Stomach (tissue), 9 donors: ENCODE results near the gene CCDC178. TPM values are rescaled to one million over a fixed set of nuclear protein-coding genes. Genes with fewer than 3 reads are reported as not detected.

Experiments
- DNase-seq, 2 donors: peaks; one replicate each; pipeline versions ENCODE4 v3.0.0 to v3.0.0-alpha.2; 2013 to 2019
- H3K27ac ChIP-seq, 5 donors: fragments of 200-600 bp in 4 of 5; sonication (generic) in 4 of 5; one replicate each; pipeline ENCODE4 v1.5.1; 2013 to 2019; ENCODE audit warnings: mild to moderate bottlenecking in 1 of 5, moderate library complexity in 1 of 5
- H3K27me3 ChIP-seq, 3 donors: fragments of 200-600 bp; sonication (generic); one replicate each; pipeline ENCODE4 v1.5.1; 2017 to 2019; ENCODE audit warnings: mixed run types in 1 of 3
- H3K36me3 ChIP-seq, 4 donors: fragments of 200-600 bp; sonication (generic); 1 replicate in 3 of 4; 2 replicates in 1 of 4; pipeline ENCODE4 v1.5.1; 2016 to 2019
- H3K4me1 ChIP-seq, 4 donors: fragments of 200-600 bp; sonication (generic); one replicate each; pipeline ENCODE4 v1.5.1; 2016 to 2019
- H3K4me3 ChIP-seq, 4 donors: fragments of 200-600 bp; sonication (generic) in 3 of 4; one replicate each; pipeline ENCODE4 v1.5.1; 2016 to 2019; ENCODE audit warnings: mild to moderate bottlenecking in 1 of 4
- H3K9me3 ChIP-seq, 4 donors: fragments of 200-600 bp; sonication (generic); one replicate each; pipeline ENCODE4 v1.5.1; 2016 to 2019
- CTCF ChIP-seq, 7 experiments: fragments of 450-650 bp in 4 of 7; fragments of 200-600 bp in 3 of 7; sonication (generic) in 3 of 7; IDR thresholded peaks; one replicate each; pipeline ENCODE4 v1.5.1; 2016 to 2019; ENCODE audit warnings: antibody characterized with exemption in 7 of 7, control low read depth in 2 of 7, mild to moderate bottlenecking in 1 of 7
- EP300 ChIP-seq: sonication (generic); formaldehyde crosslinking; IDR thresholded peaks from one replicate; pipeline ENCODE4 v1.6.1; 2017; ENCODE audit warnings: antibody characterized with exemption
- POLR2A ChIP-seq, 4 donors: fragments of 450-650 bp; IDR thresholded peaks; one replicate each; pipeline ENCODE4 v1.6.1; 2016; ENCODE audit warnings: antibody characterized with exemption in 4 of 4, control low read depth in 2 of 4, mild to moderate bottlenecking in 1 of 4, moderate library complexity in 1 of 4
- POLR2AphosphoS5 ChIP-seq, 3 donors: sonication (generic); formaldehyde crosslinking; IDR thresholded peaks; one replicate each; pipeline ENCODE4 v1.6.1; 2016; ENCODE audit warnings: antibody characterized with exemption in 3 of 3
- WGBS, 5 donors: extraction: QIAGEN DNeasy Blood & Tissue Kit in 3 of 5; methylation state at CpG; one replicate each; pipeline versions ENCODE4 v1.1.5 to v1.1.7; 2013 to 2018; 5-methylcytosine and 5-hydroxymethylcytosine counted together
- intact Hi-C: fragments of 100-400 bp; cut with DNase I; formaldehyde crosslinking; loops from one replicate; pipeline ENCODE4 v1.15.1; 2023; ENCODE audit warnings: low total_unique reads
- polyA plus RNA-seq, 3 donors: library from polyadenylated mRNA; stranded (reverse); fragments of 200-250 nt; gene quantifications; one replicate each; pipeline ENCODE4 v1.2.3, GENCODE V29; 2013
- total RNA-seq, 5 donors: library from RNA; depleted of rRNA; stranded (reverse); fragments of >200 nt; gene quantifications; one replicate each; pipeline versions ENCODE4 v1.1.0 to v1.2.3, GENCODE V29; 2014 to 2016
- donor health status: healthy with polysubstance abuse.
- donor health status: Bipolar disorder and iron deficiency.
- donor health status: healthy.

CCDC178 gene
- total and polyA plus RNA-seq, 8 donors, result 0.38 to 24.5 (median 1.8) TPM; not detected in 4

GRCh38 chr18:32934201-32934600 is 506.3 kb downstream of the CCDC178 start:
- WGBS, 5 donors, result 74 to 85% (median 80%) methylated on average over 4 of the region's 4 CpGs
- intact Hi-C loops, result no loop called here
- H3K4me3 ChIP-seq, result no peak overlapping the region
- H3K9me3 ChIP-seq, result no peaks in the 10 kb centered on the region
- no peaks in the 10 kb centered on the region for H3K27me3 ChIP-seq
- H3K27ac ChIP-seq, result no peak overlapping the region
- TF ChIP-seq CTCF (IDR thresholded peaks at IDR 0.05), result no peak
- no peak for TF ChIP-seq EP300
- no peak for TF ChIP-seq POLR2AphosphoS5 (IDR thresholded peaks at IDR 0.05)
- TF ChIP-seq POLR2A (IDR thresholded peaks at IDR 0.05), result no peak
- H3K36me3 ChIP-seq, result no peaks in the 10 kb centered on the region
- DNase-seq, result no peak
- H3K4me1 ChIP-seq, result no peaks in the 10 kb centered on the region

- no peaks in the 10 kb centered on the region for H3K4me1 ChIP-seq
- H3K9me3 ChIP-seq, result no peaks in the 10 kb centered on the region
- H3K36me3 ChIP-seq, result no peaks in the 10 kb centered on the region
- H3K27me3 ChIP-seq, result no peaks in the 10 kb centered on the region
- WGBS, 5 donors, result 24 to 34% (median 29%) methylated on average over 6 of the region's 6 CpGs
- intact Hi-C loops, result no loop called here
- peak in 1 of 2 donors; percentile 37 for DNase-seq
- H3K4me3 ChIP-seq, result no peak overlapping the region
- TF ChIP-seq CTCF (IDR thresholded peaks at IDR 0.05) (peak in 2 of 7 experiments; percentile 24 to 54), EP300 (no peak), POLR2A (IDR thresholded peaks at IDR 0.05) (no peak)
- no peak overlapping the region for H3K27ac ChIP-seq
Observed at GRCh38 chr18:32930695-32931301, 509.7 kb downstream of the CCDC178 start.

- no peak overlapping the region for H3K4me3 ChIP-seq
Observed at GRCh38 chr18:32929213-32929612, 511.3 kb downstream of the CCDC178 start.

GRCh38 chr18:32922951-32923430 is 517.5 kb downstream of the CCDC178 start:
- no peaks in the 10 kb centered on the region for H3K36me3 ChIP-seq
- no peak for DNase-seq
- no peaks in the 10 kb centered on the region for H3K9me3 ChIP-seq
- no peaks in the 10 kb centered on the region for H3K4me1 ChIP-seq
- intact Hi-C loops, result no loop called here
- TF ChIP-seq CTCF (IDR thresholded peaks at IDR 0.05), result no peak
- no peak for TF ChIP-seq POLR2A (IDR thresholded peaks at IDR 0.05)
- TF ChIP-seq EP300, result no peak
- TF ChIP-seq POLR2AphosphoS5 (IDR thresholded peaks at IDR 0.05), result no peak
- WGBS, 5 donors, result 41 to 51% (median 46%) methylated on average over 2 of the region's 2 CpGs
- H3K4me3 ChIP-seq, result no peak overlapping the region
- H3K27me3 ChIP-seq, result no peaks in the 10 kb centered on the region
- H3K27ac ChIP-seq, result no peak overlapping the region

More at GRCh38 chr18:32929213-32929612, 511.3 kb downstream of the CCDC178 start:
- Histone ChIP-seq H3K4me1 (no peaks in the 10 kb centered on the region), H3K27me3 (no peaks in the 10 kb centered on the region), H3K36me3 (no peaks in the 10 kb centered on the region), H3K27ac (no peak overlapping the region), H3K9me3 (no peaks in the 10 kb centered on the region)
- no peak for DNase-seq
- TF ChIP-seq POLR2A (IDR thresholded peaks at IDR 0.05) (no peak), EP300 (no peak), CTCF (IDR thresholded peaks at IDR 0.05) (no peak), POLR2AphosphoS5 (IDR thresholded peaks at IDR 0.05) (no peak)
- WGBS, 5 donors, result 69 to 75% (median 72%) methylated on average over 6 of the region's 6 CpGs
- intact Hi-C loops, result no loop called here
